Measurements from ENCODE around the gene CDK6.
A peak's percentile ranks its signal among the peaks of the same experiment; 100 is the strongest.

Gene CDK6

GRCh38 chr7:92639966-92640365, 196.4 kb downstream of the CDK6 start:
- no peak for DNase-seq

GRCh38 chr7:92639213-92639896, 197.0 kb downstream of the CDK6 start:
- DNase-seq, result no peak

- DNase-seq, result no peak
Measured at GRCh38 chr7:92636018-92636560, 200.3 kb downstream of the CDK6 start.

GRCh38 chr7:92635538-92635937, 200.8 kb downstream of the CDK6 start:
- no peak for DNase-seq

GRCh38 chr7:92634924-92635519, 201.4 kb downstream of the CDK6 start:
- DNase-seq, result no peak

GRCh38 chr7:92634205-92634604, 202.2 kb downstream of the CDK6 start:
- no peak for DNase-seq

GRCh38 chr7:92633211-92633906, 203.0 kb downstream of the CDK6 start:
- DNase-seq, result no peak

GRCh38 chr7:92632791-92633190, 203.6 kb downstream of the CDK6 start:
- DNase-seq, result no peak

- DNase-seq, result no peak
Measured at GRCh38 chr7:92631850-92632487, 204.4 kb downstream of the CDK6 start.

GRCh38 chr7:92631067-92631849, 205.1 kb downstream of the CDK6 start:
- no peak for DNase-seq

GRCh38 chr7:92629779-92630178, 206.6 kb downstream of the CDK6 start:
- DNase-seq, result no peak

GRCh38 chr7:92627956-92628355, 208.4 kb downstream of the CDK6 start:
- DNase-seq, result no peak

GRCh38 chr7:92626281-92626809, 210.0 kb downstream of the CDK6 start:
- DNase-seq, result no peak

- DNase-seq, result no peak
Measured at GRCh38 chr7:92625617-92626016, 210.8 kb downstream of the CDK6 start.

- no peak for DNase-seq
Measured at GRCh38 chr7:92624298-92624996, 211.9 kb downstream of the CDK6 start.

- no peak for DNase-seq
Measured at GRCh38 chr7:92623544-92623943, 212.8 kb downstream of the CDK6 start.

GRCh38 chr7:92622685-92623084, 213.7 kb downstream of the CDK6 start:
- no peak for DNase-seq

- DNase-seq, result no peak
Measured at GRCh38 chr7:92622030-92622429, 214.3 kb downstream of the CDK6 start.

GRCh38 chr7:92621561-92622023, 214.8 kb downstream of the CDK6 start:
- no peak for DNase-seq

GRCh38 chr7:92621026-92621540, 215.3 kb downstream of the CDK6 start:
- peak; percentile 85 for DNase-seq

- DNase-seq, result no peak
Measured at GRCh38 chr7:92615861-92616260, 220.5 kb downstream of the CDK6 start.
